Activated CD4-positive, alpha-beta T cell treated with anti-CD3 and anti-CD28 coated beads, Interleukin-2, amount 10 ng/mL, durations not matched to agents 24 days and 14 days (primary cell): ENCODE data around the gene WFDC1. TPM values are rescaled to one million over a fixed set of nuclear protein-coding genes. Genes with fewer than 3 reads are reported as not detected.

ENCODE experiments used
- total RNA-seq: library from RNA; stranded (reverse); gene quantifications from 2 replicates; pipeline ENCODE4 v1.2.3, GENCODE V29; 2022

The WFDC1 gene
- total RNA-seq, 1 donor from 2014 or later: not detected

Other genes starting within 250 kb of the WFDC1 start
- gene MBTPS1, start 177.9 kb upstream of the WFDC1 start, total RNA-seq: 49.6 and 52.3 TPM in 2 replicates
- 16.4 and 17.6 TPM in 2 replicates for gene HSDL1, start 149.7 kb upstream of the WFDC1 start, total RNA-seq
- gene DNAAF1, start 149.6 kb upstream of the WFDC1 start, total RNA-seq: not detected in 2 replicates
- 60.3 and 61.1 TPM in 2 replicates for gene TAF1C, start 107.8 kb upstream of the WFDC1 start, total RNA-seq
- gene ADAD2, start 103.7 kb upstream of the WFDC1 start, total RNA-seq: not detected in 2 replicates
- not detected in 2 replicates for gene KCNG4, start 54.9 kb upstream of the WFDC1 start, total RNA-seq
- gene ATP2C2, start 73.7 kb downstream of the WFDC1 start, total RNA-seq: not detected in 2 replicates
- 11.7 and 12.5 TPM in 2 replicates for gene MEAK7, start 209.8 kb downstream of the WFDC1 start, total RNA-seq